ENCODE measurements around the gene ZNF438. TPM values are rescaled to one million over a fixed set of nuclear protein-coding genes. Genes with fewer than 3 reads are reported as not detected.
"Not testable (repeated sequence)": the region's sequence is repeated elsewhere in the genome, so short reads cannot be mapped to it uniquely, and the experiment has no call there.

ZNF438 gene
- total and polyA plus RNA-seq, 2 donors: 9.0 to 10.2 TPM

- no peaks in the 10 kb centered on the region for H3K27me3 ChIP-seq (ENCODE audit: control insufficient read depth in 2 of 2, insufficient read depth in 1 of 2, low read length in 1 of 2)
- H3K4me1 ChIP-seq (ENCODE audit: control insufficient read depth in 2 of 2, insufficient read depth in 2 of 2, low read length in 2 of 2): no peaks in the 10 kb centered on the region
- no peak overlapping the region for H3K27ac ChIP-seq (ENCODE audit: low read depth in 1 of 2, low read length in 1 of 2)
- peaks cover 0 to 3% of the 10 kb centered on the region in 2 donors for H3K36me3 ChIP-seq (ENCODE audit: control insufficient read depth in 2 of 2, insufficient read depth in 2 of 2, low read length in 1 of 2)
- no peak overlapping the region for H3K4me3 ChIP-seq (ENCODE audit: low read length in 2 of 2)
- 97% methylated on average over 2 of the region's 2 CpGs for WGBS
- DNase-seq (ENCODE audit: low read depth in 6 of 9, low spot score in 9 of 9): no peak
- no peaks in the 10 kb centered on the region for H3K9me3 ChIP-seq (ENCODE audit: control insufficient read depth in 2 of 2, insufficient read depth in 1 of 2, low read length in 1 of 2)
Observed at GRCh38 chr10:30918651-30919050, 113.0 kb downstream of the ZNF438 start.

- no peak for DNase-seq (ENCODE audit: low read depth in 6 of 9, low spot score in 9 of 9)
- no peaks in the 10 kb centered on the region for H3K9me3 ChIP-seq (ENCODE audit: control insufficient read depth in 2 of 2, insufficient read depth in 1 of 2, low read length in 1 of 2)
- no peak overlapping the region for H3K4me3 ChIP-seq (ENCODE audit: low read length in 2 of 2)
- no peaks in the 10 kb centered on the region for H3K27me3 ChIP-seq (ENCODE audit: control insufficient read depth in 2 of 2, insufficient read depth in 1 of 2, low read length in 1 of 2)
- WGBS: 94% methylated on average over 1 of the region's 1 CpG
- no peaks in the 10 kb centered on the region for H3K4me1 ChIP-seq (ENCODE audit: control insufficient read depth in 2 of 2, insufficient read depth in 2 of 2, low read length in 2 of 2)
- no peak overlapping the region for H3K27ac ChIP-seq (ENCODE audit: low read depth in 1 of 2, low read length in 1 of 2)
- no peaks in the 10 kb centered on the region for H3K36me3 ChIP-seq (ENCODE audit: control insufficient read depth in 2 of 2, insufficient read depth in 2 of 2, low read length in 1 of 2)
Observed at GRCh38 chr10:30917789-30918188, 113.9 kb downstream of the ZNF438 start.

GRCh38 chr10:30917067-30917466, 114.6 kb downstream of the ZNF438 start:
- DNase-seq (ENCODE audit: low read depth in 6 of 9, low spot score in 9 of 9): no peak
- no peaks in the 10 kb centered on the region for H3K9me3 ChIP-seq (ENCODE audit: control insufficient read depth in 2 of 2, insufficient read depth in 1 of 2, low read length in 1 of 2)
- no peaks in the 10 kb centered on the region for H3K36me3 ChIP-seq (ENCODE audit: control insufficient read depth in 2 of 2, insufficient read depth in 2 of 2, low read length in 1 of 2)
- no peak overlapping the region for H3K4me3 ChIP-seq (ENCODE audit: low read length in 2 of 2)
- H3K27me3 ChIP-seq (ENCODE audit: control insufficient read depth in 2 of 2, insufficient read depth in 1 of 2, low read length in 1 of 2): no peaks in the 10 kb centered on the region
- no peaks in the 10 kb centered on the region for H3K4me1 ChIP-seq (ENCODE audit: control insufficient read depth in 2 of 2, insufficient read depth in 2 of 2, low read length in 2 of 2)
- WGBS: 88% methylated on average over 3 of the region's 3 CpGs
- H3K27ac ChIP-seq (ENCODE audit: low read depth in 1 of 2, low read length in 1 of 2): no peak overlapping the region

GRCh38 chr10:30915146-30915545, 116.5 kb downstream of the ZNF438 start:
- WGBS: 74% methylated on average over 1 of the region's 1 CpG
- no peaks in the 10 kb centered on the region for H3K4me1 ChIP-seq (ENCODE audit: control insufficient read depth in 2 of 2, insufficient read depth in 2 of 2, low read length in 2 of 2)
- no peaks in the 10 kb centered on the region for H3K27me3 ChIP-seq (ENCODE audit: control insufficient read depth in 2 of 2, insufficient read depth in 1 of 2, low read length in 1 of 2)
- no peak for DNase-seq (ENCODE audit: low read depth in 6 of 9, low spot score in 9 of 9)
- H3K36me3 ChIP-seq (ENCODE audit: control insufficient read depth in 2 of 2, insufficient read depth in 2 of 2, low read length in 1 of 2): no peaks in the 10 kb centered on the region
- H3K4me3 ChIP-seq (ENCODE audit: low read length in 2 of 2): no peak overlapping the region
- H3K27ac ChIP-seq (ENCODE audit: low read depth in 1 of 2, low read length in 1 of 2): no peak overlapping the region
- H3K9me3 ChIP-seq (ENCODE audit: control insufficient read depth in 2 of 2, insufficient read depth in 1 of 2, low read length in 1 of 2): no peaks in the 10 kb centered on the region

- no peak for DNase-seq (ENCODE audit: low read depth in 6 of 9, low spot score in 9 of 9)
- H3K27me3 ChIP-seq (ENCODE audit: control insufficient read depth in 2 of 2, insufficient read depth in 1 of 2, low read length in 1 of 2): no peaks in the 10 kb centered on the region
- no peaks in the 10 kb centered on the region for H3K4me1 ChIP-seq (ENCODE audit: control insufficient read depth in 2 of 2, insufficient read depth in 2 of 2, low read length in 2 of 2)
- no peak overlapping the region for H3K4me3 ChIP-seq (ENCODE audit: low read length in 2 of 2)
- WGBS: 74% methylated on average over 3 of the region's 3 CpGs
- H3K27ac ChIP-seq (ENCODE audit: low read depth in 1 of 2, low read length in 1 of 2): no peak overlapping the region
- no peaks in the 10 kb centered on the region for H3K9me3 ChIP-seq (ENCODE audit: control insufficient read depth in 2 of 2, insufficient read depth in 1 of 2, low read length in 1 of 2)
- no peaks in the 10 kb centered on the region for H3K36me3 ChIP-seq (ENCODE audit: control insufficient read depth in 2 of 2, insufficient read depth in 2 of 2, low read length in 1 of 2)
Observed at GRCh38 chr10:30911303-30911863, 120.3 kb downstream of the ZNF438 start.

GRCh38 chr10:30903397-30904138, 128.1 kb downstream of the ZNF438 start:
- peaks cover 0 to 6% of the 10 kb centered on the region in 2 donors for H3K36me3 ChIP-seq (ENCODE audit: control insufficient read depth in 2 of 2, insufficient read depth in 2 of 2, low read length in 1 of 2)
- no peak for DNase-seq (ENCODE audit: low read depth in 6 of 9, low spot score in 9 of 9)
- 96% methylated on average over 2 of the region's 2 CpGs for WGBS

GRCh38 chr10:30902621-30903396, 128.9 kb downstream of the ZNF438 start:
- Histone ChIP-seq H3K4me3 (ENCODE audit: low read length in 2 of 2) (no peak overlapping the region), H3K9me3 (ENCODE audit: control insufficient read depth in 2 of 2, insufficient read depth in 1 of 2, low read length in 1 of 2) (peaks cover 1 to 7% of the 10 kb centered on the region in 2 donors), H3K4me1 (ENCODE audit: control insufficient read depth in 2 of 2, insufficient read depth in 2 of 2, low read length in 2 of 2) (no peaks in the 10 kb centered on the region), H3K36me3 (ENCODE audit: control insufficient read depth in 2 of 2, insufficient read depth in 2 of 2, low read length in 1 of 2) (peaks cover 0 to 6% of the 10 kb centered on the region in 2 donors), H3K27me3 (ENCODE audit: control insufficient read depth in 2 of 2, insufficient read depth in 1 of 2, low read length in 1 of 2) (no peaks in the 10 kb centered on the region), H3K27ac (ENCODE audit: low read depth in 1 of 2, low read length in 1 of 2) (no peak overlapping the region)
- WGBS: 96% methylated on average over 37 of the region's 37 CpGs
- no peak for DNase-seq (ENCODE audit: low read depth in 6 of 9, low spot score in 9 of 9)

More at GRCh38 chr10:30903397-30904138, 128.1 kb downstream of the ZNF438 start:
- no peaks in the 10 kb centered on the region for H3K27me3 ChIP-seq (ENCODE audit: control insufficient read depth in 2 of 2, insufficient read depth in 1 of 2, low read length in 1 of 2)
- no peak overlapping the region for H3K4me3 ChIP-seq (ENCODE audit: low read length in 2 of 2)
- no peak overlapping the region for H3K27ac ChIP-seq (ENCODE audit: low read depth in 1 of 2, low read length in 1 of 2)
- H3K9me3 ChIP-seq (ENCODE audit: control insufficient read depth in 2 of 2, insufficient read depth in 1 of 2, low read length in 1 of 2): peaks cover 1 to 7% of the 10 kb centered on the region in 2 donors
- H3K4me1 ChIP-seq (ENCODE audit: control insufficient read depth in 2 of 2, insufficient read depth in 2 of 2, low read length in 2 of 2): no peaks in the 10 kb centered on the region

- not testable (repeated sequence) for H3K4me3 ChIP-seq (ENCODE audit: low read length in 2 of 2); H3K27ac ChIP-seq (ENCODE audit: low read depth in 1 of 2, low read length in 1 of 2); H3K4me1 ChIP-seq (ENCODE audit: control insufficient read depth in 2 of 2, insufficient read depth in 2 of 2, low read length in 2 of 2); H3K9me3 ChIP-seq (ENCODE audit: control insufficient read depth in 2 of 2, insufficient read depth in 1 of 2, low read length in 1 of 2); H3K27me3 ChIP-seq (ENCODE audit: control insufficient read depth in 2 of 2, insufficient read depth in 1 of 2, low read length in 1 of 2); H3K36me3 ChIP-seq (ENCODE audit: control insufficient read depth in 2 of 2, insufficient read depth in 2 of 2, low read length in 1 of 2); DNase-seq (ENCODE audit: low read depth in 6 of 9, low spot score in 9 of 9)
- 99% methylated on average over 21 of the region's 21 CpGs for WGBS
Observed at GRCh38 chr10:30901487-30901886, 130.2 kb downstream of the ZNF438 start.

GRCh38 chr10:30898964-30899363, 132.7 kb downstream of the ZNF438 start:
- Histone ChIP-seq H3K9me3 (ENCODE audit: control insufficient read depth in 2 of 2, insufficient read depth in 1 of 2, low read length in 1 of 2) (peaks cover 1 to 7% of the 10 kb centered on the region in 2 donors), H3K4me1 (ENCODE audit: control insufficient read depth in 2 of 2, insufficient read depth in 2 of 2, low read length in 2 of 2) (no peaks in the 10 kb centered on the region), H3K4me3 (ENCODE audit: low read length in 2 of 2) (no peak overlapping the region), H3K27ac (ENCODE audit: low read depth in 1 of 2, low read length in 1 of 2) (no peak overlapping the region), H3K27me3 (ENCODE audit: control insufficient read depth in 2 of 2, insufficient read depth in 1 of 2, low read length in 1 of 2) (no peaks in the 10 kb centered on the region), H3K36me3 (ENCODE audit: control insufficient read depth in 2 of 2, insufficient read depth in 2 of 2, low read length in 1 of 2) (peaks cover 0 to 6% of the 10 kb centered on the region in 2 donors)
- 97% methylated on average over 1 of the region's 1 CpG for WGBS
- DNase-seq (ENCODE audit: low read depth in 6 of 9, low spot score in 9 of 9): no peak
